Measurements from ENCODE around the gene ADTRP. TPM values are rescaled to one million over a fixed set of nuclear protein-coding genes. Genes with fewer than 3 reads are reported as not detected.

The ADTRP gene
- total RNA-seq, 2 donors from 2014 or later = 0.74 to 1.0 TPM

GRCh38 chr6:11727998-11728961 is 50.3 kb downstream of the ADTRP start:
- no peak for DNase-seq (ENCODE audit: low spot score)
- Histone ChIP-seq H3K4me3 (no peak overlapping the region), H3K4me1 (replicated peaks) (peaks cover 3% of the 10 kb centered on the region), H3K27ac (no peak overlapping the region), H3K9me3 (no peaks in the 10 kb centered on the region), H3K27me3 (replicated peaks; ENCODE audit: insufficient read depth) (no peaks in the 10 kb centered on the region), H3K36me3 (no peaks in the 10 kb centered on the region)
- TF ChIP-seq, protein P1, sequence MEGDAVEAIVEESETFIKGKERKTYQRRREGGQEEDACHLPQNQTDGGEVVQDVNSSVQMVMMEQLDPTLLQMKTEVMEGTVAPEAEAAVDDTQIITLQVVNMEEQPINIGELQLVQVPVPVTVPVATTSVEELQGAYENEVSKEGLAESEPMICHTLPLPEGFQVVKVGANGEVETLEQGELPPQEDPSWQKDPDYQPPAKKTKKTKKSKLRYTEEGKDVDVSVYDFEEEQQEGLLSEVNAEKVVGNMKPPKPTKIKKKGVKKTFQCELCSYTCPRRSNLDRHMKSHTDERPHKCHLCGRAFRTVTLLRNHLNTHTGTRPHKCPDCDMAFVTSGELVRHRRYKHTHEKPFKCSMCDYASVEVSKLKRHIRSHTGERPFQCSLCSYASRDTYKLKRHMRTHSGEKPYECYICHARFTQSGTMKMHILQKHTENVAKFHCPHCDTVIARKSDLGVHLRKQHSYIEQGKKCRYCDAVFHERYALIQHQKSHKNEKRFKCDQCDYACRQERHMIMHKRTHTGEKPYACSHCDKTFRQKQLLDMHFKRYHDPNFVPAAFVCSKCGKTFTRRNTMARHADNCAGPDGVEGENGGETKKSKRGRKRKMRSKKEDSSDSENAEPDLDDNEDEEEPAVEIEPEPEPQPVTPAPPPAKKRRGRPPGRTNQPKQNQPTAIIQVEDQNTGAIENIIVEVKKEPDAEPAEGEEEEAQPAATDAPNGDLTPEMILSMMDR (IDR thresholded peaks at IDR 0.05) = no peak
- TF ChIP-seq POLR2AphosphoS5 (IDR thresholded peaks at IDR 0.05) (no peak), POLR2A (IDR thresholded peaks at IDR 0.05) (no peak)
- intact Hi-C loops (cut with DNase I) = no loop called here
- WGBS = 86% methylated on average over 11 of the region's 11 CpGs

DNA sequence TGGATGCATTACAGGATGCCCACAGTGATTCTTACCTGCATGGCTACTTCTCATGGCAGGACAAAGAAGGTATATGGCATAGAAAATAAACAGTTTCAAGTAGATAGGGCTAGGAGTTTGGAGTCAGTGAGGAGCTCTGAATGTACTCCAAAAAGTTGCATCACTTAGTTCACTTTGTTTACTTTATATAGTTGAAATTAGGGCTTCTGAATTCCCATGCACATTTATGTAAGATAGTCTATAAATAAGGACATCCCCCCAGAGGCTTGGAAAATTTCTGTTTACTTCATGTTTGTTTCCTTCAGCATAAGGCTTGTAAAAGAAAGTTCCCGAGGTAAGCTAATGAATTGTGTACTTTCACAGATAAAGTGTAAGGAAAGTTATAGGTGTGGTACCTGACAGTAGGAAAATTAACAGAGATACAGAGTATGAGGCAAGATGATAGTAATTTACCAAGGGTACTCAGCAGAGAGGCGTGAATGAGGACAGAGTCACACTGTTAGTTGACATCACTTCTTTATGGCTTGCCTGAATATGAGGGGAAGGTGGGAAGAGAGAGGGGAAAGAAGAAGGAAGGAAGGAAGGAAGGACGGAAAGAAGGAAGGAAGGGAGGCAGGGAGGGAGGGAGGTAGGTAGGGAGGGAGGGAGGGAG is 51.1 kb downstream of the ADTRP start:
- no peaks in the 10 kb centered on the region for H3K9me3 ChIP-seq
- H3K27me3 ChIP-seq (replicated peaks; ENCODE audit: insufficient read depth) = no peaks in the 10 kb centered on the region
- intact Hi-C loops (cut with DNase I) = no loop called here
- H3K4me3 ChIP-seq = no peak overlapping the region
- H3K4me1 ChIP-seq (replicated peaks) = peaks cover 3% of the 10 kb centered on the region
- DNase-seq (ENCODE audit: low spot score) = no peak
- WGBS = 60% methylated on average over 3 of the region's 3 CpGs
- TF ChIP-seq, protein P1 (IDR thresholded peaks at IDR 0.05) = no peak
- TF ChIP-seq POLR2AphosphoS5 (IDR thresholded peaks at IDR 0.05) (no peak), POLR2A (IDR thresholded peaks at IDR 0.05) (no peak)
- no peak overlapping the region for H3K27ac ChIP-seq
- H3K36me3 ChIP-seq = no peaks in the 10 kb centered on the region

DNA sequence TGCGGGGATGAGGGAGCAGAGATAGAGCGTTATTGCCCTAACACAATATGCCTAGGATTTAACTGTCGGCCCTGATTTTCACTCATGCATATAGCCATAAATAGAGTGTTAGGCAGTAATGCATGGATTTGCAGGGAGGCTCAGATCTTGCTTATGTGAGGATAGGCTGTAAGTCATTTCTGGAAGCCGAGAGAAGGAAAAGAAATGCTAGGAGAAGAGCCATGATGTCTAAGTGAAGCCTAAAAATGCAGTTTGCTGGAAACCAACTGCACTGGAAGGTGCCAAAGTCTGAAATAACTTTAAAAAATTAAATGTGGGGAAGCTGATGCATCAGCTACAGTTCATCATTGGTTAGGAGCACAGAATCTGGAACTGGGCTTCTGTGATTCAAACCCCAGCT is 54.3 kb downstream of the ADTRP start:
- no peak for DNase-seq (ENCODE audit: low spot score)
- H3K4me3 ChIP-seq = no peak overlapping the region
- H3K4me1 ChIP-seq (replicated peaks) = no peaks in the 10 kb centered on the region
- H3K36me3 ChIP-seq = no peaks in the 10 kb centered on the region
- WGBS = 94% methylated on average over 4 of the region's 4 CpGs
- no peaks in the 10 kb centered on the region for H3K27me3 ChIP-seq (replicated peaks; ENCODE audit: insufficient read depth)
- no peaks in the 10 kb centered on the region for H3K9me3 ChIP-seq
- TF ChIP-seq, protein P1 (IDR thresholded peaks at IDR 0.05) = no peak
- TF ChIP-seq POLR2A (IDR thresholded peaks at IDR 0.05) = no peak
- no peak for TF ChIP-seq POLR2AphosphoS5 (IDR thresholded peaks at IDR 0.05)
- H3K27ac ChIP-seq = no peak overlapping the region
- intact Hi-C loops (cut with DNase I) = no loop called here

- DNase-seq (ENCODE audit: low spot score) = no peak
- Histone ChIP-seq H3K9me3 (no peaks in the 10 kb centered on the region), H3K4me1 (replicated peaks) (no peaks in the 10 kb centered on the region), H3K27ac (no peak overlapping the region), H3K36me3 (no peaks in the 10 kb centered on the region), H3K27me3 (replicated peaks; ENCODE audit: insufficient read depth) (no peaks in the 10 kb centered on the region), H3K4me3 (no peak overlapping the region)
- TF ChIP-seq, protein P1 (IDR thresholded peaks at IDR 0.05) = no peak
- TF ChIP-seq POLR2AphosphoS5 (IDR thresholded peaks at IDR 0.05) = no peak
- no peak for TF ChIP-seq POLR2A (IDR thresholded peaks at IDR 0.05)
- intact Hi-C loops (cut with DNase I) = no loop called here
- 80% methylated on average over 9 of the region's 9 CpGs for WGBS
Measured at GRCh38 chr6:11722805-11723631, 55.6 kb downstream of the ADTRP start.
